ENCODE measurements around the gene FAM168A.

FAM168A gene

DNA sequence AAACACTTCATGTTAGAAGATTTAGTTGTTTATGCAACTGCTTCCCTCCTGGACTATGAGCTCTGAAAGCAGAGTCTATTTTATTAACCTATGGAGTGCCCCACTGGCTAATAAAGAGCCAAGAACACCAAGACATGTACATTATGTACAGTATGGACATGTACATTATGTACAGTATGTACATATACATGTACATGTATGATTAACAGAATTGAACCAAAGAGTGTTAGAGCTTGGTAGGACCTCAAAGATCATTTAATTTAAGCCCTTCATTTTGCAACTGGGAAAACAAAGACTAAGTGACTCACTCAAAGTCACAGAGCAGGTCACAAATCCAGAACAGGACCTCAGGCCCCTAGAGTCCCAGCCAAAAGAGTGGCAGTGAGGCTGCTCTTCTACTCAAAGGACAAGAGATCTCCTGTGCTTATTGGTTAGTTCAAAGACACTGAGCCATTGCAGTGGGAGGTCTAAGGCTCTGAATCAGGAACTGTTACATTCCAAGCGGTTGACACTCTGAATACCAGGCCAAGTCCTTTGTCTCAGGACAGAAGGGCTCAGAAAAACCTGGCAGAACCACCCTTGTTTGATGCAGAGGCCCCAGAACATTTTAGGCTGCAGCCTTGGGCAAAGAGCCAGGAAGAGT lies 103.8 kb downstream of the FAM168A start:
- H3K4me1 ChIP-seq (ENCODE audit: control insufficient read depth, low read length), result no peaks in the 10 kb centered on the region
- H4K20me1 ChIP-seq (ENCODE audit: control insufficient read depth, insufficient read depth, low read depth, low read length), result no peaks in the 10 kb centered on the region
- H3K27ac ChIP-seq (ENCODE audit: low read depth, low read length), result no peak overlapping the region
- H3K27me3 ChIP-seq (ENCODE audit: control insufficient read depth, low read length), result no peaks in the 10 kb centered on the region
- H3K9me2 ChIP-seq (replicated peaks; ENCODE audit: control insufficient read depth, low read length), result no peaks in the 10 kb centered on the region
- H3K36me3 ChIP-seq (ENCODE audit: control insufficient read depth, low read length), result no peaks in the 10 kb centered on the region
- peaks cover 34% of the 10 kb centered on the region for H3K79me2 ChIP-seq (ENCODE audit: control insufficient read depth, low read length)
- H3K4me3 ChIP-seq (ENCODE audit: low read length), result no peak overlapping the region
- no peaks in the 10 kb centered on the region; the same call in 1 of the 2 replicates for H3K9me3 ChIP-seq (ENCODE audit: control insufficient read depth, insufficient read depth, low read length)
- TF ChIP-seq, protein P1, sequence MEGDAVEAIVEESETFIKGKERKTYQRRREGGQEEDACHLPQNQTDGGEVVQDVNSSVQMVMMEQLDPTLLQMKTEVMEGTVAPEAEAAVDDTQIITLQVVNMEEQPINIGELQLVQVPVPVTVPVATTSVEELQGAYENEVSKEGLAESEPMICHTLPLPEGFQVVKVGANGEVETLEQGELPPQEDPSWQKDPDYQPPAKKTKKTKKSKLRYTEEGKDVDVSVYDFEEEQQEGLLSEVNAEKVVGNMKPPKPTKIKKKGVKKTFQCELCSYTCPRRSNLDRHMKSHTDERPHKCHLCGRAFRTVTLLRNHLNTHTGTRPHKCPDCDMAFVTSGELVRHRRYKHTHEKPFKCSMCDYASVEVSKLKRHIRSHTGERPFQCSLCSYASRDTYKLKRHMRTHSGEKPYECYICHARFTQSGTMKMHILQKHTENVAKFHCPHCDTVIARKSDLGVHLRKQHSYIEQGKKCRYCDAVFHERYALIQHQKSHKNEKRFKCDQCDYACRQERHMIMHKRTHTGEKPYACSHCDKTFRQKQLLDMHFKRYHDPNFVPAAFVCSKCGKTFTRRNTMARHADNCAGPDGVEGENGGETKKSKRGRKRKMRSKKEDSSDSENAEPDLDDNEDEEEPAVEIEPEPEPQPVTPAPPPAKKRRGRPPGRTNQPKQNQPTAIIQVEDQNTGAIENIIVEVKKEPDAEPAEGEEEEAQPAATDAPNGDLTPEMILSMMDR (IDR thresholded peaks at IDR 0.05; ENCODE audit: low read depth, low read length, poor library complexity, severe bottlenecking), result no peak
- TF ChIP-seq EZH2phosphoT487 (IDR thresholded peaks at IDR 0.05; ENCODE audit: borderline replicate concordance, low read length), result no peak
- H3F3A ChIP-seq (ENCODE audit: control insufficient read depth, insufficient read depth), result no peaks in the 10 kb centered on the region
- H3K4me2 ChIP-seq (ENCODE audit: low read length), result no peak overlapping the region

DNA sequence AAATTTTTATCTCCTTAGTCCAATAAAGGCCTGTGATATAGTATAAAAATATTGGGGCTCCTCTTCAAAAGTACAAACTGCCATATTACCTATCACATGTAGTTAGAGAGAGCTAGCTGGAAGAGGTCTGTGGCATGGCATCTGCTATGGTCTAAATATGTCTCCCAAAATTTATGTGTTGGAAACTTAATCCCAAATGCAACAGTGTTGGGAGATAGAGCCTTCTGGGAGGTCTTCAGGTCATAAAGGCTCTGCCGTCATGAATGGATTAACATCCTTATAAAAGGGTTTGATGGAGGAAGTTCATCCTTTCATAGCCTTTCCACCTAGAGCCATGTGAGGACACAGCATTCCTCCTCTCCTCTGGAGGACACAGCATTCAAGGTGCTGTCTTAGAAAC lies 116.3 kb downstream of the FAM168A start:
- no peaks in the 10 kb centered on the region for H3K27me3 ChIP-seq (ENCODE audit: control insufficient read depth, low read length)
- no peaks in the 10 kb centered on the region for H4K20me1 ChIP-seq (ENCODE audit: control insufficient read depth, insufficient read depth, low read depth, low read length)
- no peak for TF ChIP-seq EZH2phosphoT487 (IDR thresholded peaks at IDR 0.05; ENCODE audit: borderline replicate concordance, low read length)
- TF ChIP-seq, protein P1 (IDR thresholded peaks at IDR 0.05; ENCODE audit: low read depth, low read length, poor library complexity, severe bottlenecking), result no peak
- peaks cover 3% of the 10 kb centered on the region; the same call in 1 of the 2 replicates for H3F3A ChIP-seq (ENCODE audit: control insufficient read depth, insufficient read depth)
- no peaks in the 10 kb centered on the region for H3K9me2 ChIP-seq (replicated peaks; ENCODE audit: control insufficient read depth, low read length)
- H3K36me3 ChIP-seq (ENCODE audit: control insufficient read depth, low read length), result no peaks in the 10 kb centered on the region
- H3K79me2 ChIP-seq (ENCODE audit: control insufficient read depth, low read length), result peaks cover 13% of the 10 kb centered on the region
- no peak overlapping the region for H3K4me2 ChIP-seq (ENCODE audit: low read length)
- no peak overlapping the region for H3K4me3 ChIP-seq (ENCODE audit: low read length)
- peaks cover 7% of the 10 kb centered on the region for H3K4me1 ChIP-seq (ENCODE audit: control insufficient read depth, low read length)
- H3K9me3 ChIP-seq (ENCODE audit: control insufficient read depth, insufficient read depth, low read length), result no peaks in the 10 kb centered on the region
- H3K27ac ChIP-seq (ENCODE audit: low read depth, low read length), result no peak overlapping the region

DNA sequence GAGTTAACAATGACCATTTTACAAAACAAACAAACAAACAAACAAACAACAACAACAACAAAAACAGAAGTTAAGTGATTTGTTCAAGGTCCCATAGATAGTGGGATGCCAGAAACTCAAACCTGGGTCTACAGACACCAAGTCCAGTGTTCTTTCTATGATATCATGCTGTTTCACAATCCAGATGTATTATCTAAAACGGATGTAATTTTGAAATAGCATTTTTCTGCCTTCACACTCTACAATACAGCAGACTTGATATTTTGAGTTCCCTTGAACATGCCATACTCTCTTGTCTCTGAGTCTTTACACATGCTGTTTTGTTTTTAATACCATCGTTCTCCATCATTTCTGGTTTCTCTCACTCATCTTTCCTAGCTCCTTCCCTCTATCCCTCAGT lies 117.2 kb downstream of the FAM168A start:
- H3F3A ChIP-seq (ENCODE audit: control insufficient read depth, insufficient read depth), result peaks cover 3% of the 10 kb centered on the region; the same call in 1 of the 2 replicates
- peaks cover 7% of the 10 kb centered on the region for H3K4me1 ChIP-seq (ENCODE audit: control insufficient read depth, low read length)
- no peaks in the 10 kb centered on the region for H3K27me3 ChIP-seq (ENCODE audit: control insufficient read depth, low read length)
- TF ChIP-seq, protein P1 (IDR thresholded peaks at IDR 0.05; ENCODE audit: low read depth, low read length, poor library complexity, severe bottlenecking), result no peak
- TF ChIP-seq EZH2phosphoT487 (IDR thresholded peaks at IDR 0.05; ENCODE audit: borderline replicate concordance, low read length), result no peak
- no peaks in the 10 kb centered on the region for H3K9me3 ChIP-seq (ENCODE audit: control insufficient read depth, insufficient read depth, low read length)
- H3K4me2 ChIP-seq (ENCODE audit: low read length), result no peak overlapping the region
- H3K4me3 ChIP-seq (ENCODE audit: low read length), result no peak overlapping the region
- H4K20me1 ChIP-seq (ENCODE audit: control insufficient read depth, insufficient read depth, low read depth, low read length), result no peaks in the 10 kb centered on the region
- H3K79me2 ChIP-seq (ENCODE audit: control insufficient read depth, low read length), result peaks cover 17% of the 10 kb centered on the region
- no peaks in the 10 kb centered on the region for H3K9me2 ChIP-seq (replicated peaks; ENCODE audit: control insufficient read depth, low read length)
- H3K27ac ChIP-seq (ENCODE audit: low read depth, low read length), result no peak overlapping the region
- no peaks in the 10 kb centered on the region for H3K36me3 ChIP-seq (ENCODE audit: control insufficient read depth, low read length)

All from DOHH2 (cell line).